HCT116 (cell line): ENCODE measurements around the gene AS3MT. TPM values are rescaled to one million over a fixed set of nuclear protein-coding genes. Genes with fewer than 3 reads are reported as not detected.

Source experiments
- ATAC-seq: fragments of 200-7000 bp; cut with Tn5 transposase; 2 replicates; pipeline ENCODE4 v1.9.1; 2020; ENCODE audit warnings: mild to moderate bottlenecking, moderate library complexity
- BruUV-seq: library from RNA; stranded (reverse); fragments of 400-500 nt; replicated peaks from 2 replicates; lab custom pipeline; 2021; lab: Mats Ljungman, UMichigan
- CTCF ChIA-PET: fragments of 300-600 bp; sonication (Branson Sonifier 250); formaldehyde crosslinking; loops from one replicate; lab custom pipeline; 2021; ENCODE audit warnings: antibody characterized with exemption; lab: Charles Lee
- POLR2A ChIA-PET: fragments of 300-600, 350-600 bp; sonication (Branson Sonifier 250); formaldehyde crosslinking; loops from one replicate; lab custom pipeline; 2021; ENCODE audit warnings: antibody characterized with exemption; lab: Charles Lee
- RAD21 ChIA-PET, 2 experiments: fragments of 300-600 bp; sonication (Branson Sonifier 250); formaldehyde crosslinking; loops; one replicate each; lab custom pipeline; 2023; ENCODE audit warnings: low total read pairs in 2 of 2; ENCODE audit not compliant: uncharacterized antibody in 2 of 2, unreplicated experiment in 2 of 2, low non-redundant PET in 1 of 2; lab: Charles Lee
- DNase-seq: peaks from one replicate; pipeline ENCODE4 v3.0.0-alpha.2; 2010; ENCODE audit warnings: low read depth, low spot score
- H2AFZ ChIP-seq: fragments of 200-600 bp; shearing (Covaris generic), sonication (generic); 2 replicates; pipeline ENCODE4 v1.6.1; 2017; ENCODE audit warnings: low read depth, mixed run types, mixed read lengths, antibody characterized with exemption, low read length; ENCODE audit not compliant: poor library complexity, severe bottlenecking
- H3K27ac ChIP-seq: 2 replicates; pipeline ENCODE4 v1.5.1; 2012; ENCODE audit warnings: low read depth, low read length
- H3K27me3 ChIP-seq: fragments of 200-600 bp; sonication (generic); 2 replicates; pipeline ENCODE4 v1.6.1; 2016; ENCODE audit warnings: mixed run types, low read length, mixed read lengths; ENCODE audit not compliant: insufficient read depth
- H3K36me3 ChIP-seq, 2 experiments: fragments of 200-500 bp in 1 of 2; fragments of 200-600 bp in 1 of 2; sonication (Bioruptor generic) in 1 of 2; sonication (generic) in 1 of 2; 2 replicates each; pipeline versions ENCODE4 v1.5.1 to v1.6.1; 2014 to 2016; ENCODE audit warnings: low read length in 2 of 2, inconsistent platforms in 1 of 2, mixed read lengths in 1 of 2, mixed run types in 1 of 2; ENCODE audit not compliant: insufficient read depth in 2 of 2, control insufficient read depth in 1 of 2
- H3K4me1 ChIP-seq, 2 experiments: fragments of 200-600 bp in 1 of 2; sonication (generic) in 1 of 2; 2 replicates each; pipeline versions ENCODE4 v1.5.1 to v1.6.1; 2012 to 2017; ENCODE audit warnings: low read length in 2 of 2, inconsistent platforms in 1 of 2, mild to moderate bottlenecking in 1 of 2, mixed read lengths in 1 of 2, mixed run types in 1 of 2, moderate library complexity in 1 of 2; ENCODE audit not compliant: insufficient read depth in 2 of 2, control insufficient read depth in 1 of 2
- H3K4me2 ChIP-seq: fragments of 200-600 bp; sonication (generic); 2 replicates; pipeline ENCODE4 v1.6.1; 2017; ENCODE audit warnings: mixed run types, low read length, mixed read lengths
- H3K4me3 ChIP-seq, 2 experiments: fragments of 200-600 bp in 1 of 2; sonication (generic) in 1 of 2; replicated peaks in 1 of 2; 2 replicates each; pipeline ENCODE4 v1.5.1; 2011 to 2016; ENCODE audit warnings: low read length in 2 of 2, control low read depth in 1 of 2, low read depth in 1 of 2, mild to moderate bottlenecking in 1 of 2, mixed read lengths in 1 of 2, mixed run types in 1 of 2
- H3K79me2 ChIP-seq: fragments of 200-600 bp; sonication (generic); 2 replicates; pipeline ENCODE4 v1.6.1; 2017; ENCODE audit warnings: mild to moderate bottlenecking, mixed run types, low read length, moderate library complexity, mixed read lengths; ENCODE audit not compliant: insufficient read depth
- H3K9ac ChIP-seq: fragments of 200-600 bp; sonication (generic); 2 replicates; pipeline ENCODE4 v1.6.1; 2016; ENCODE audit warnings: low read length, mixed read lengths
- H3K9me2 ChIP-seq: fragments of 200-600 bp; sonication (generic), shearing (Covaris generic); 2 replicates; pipeline ENCODE4 v1.6.1; 2017; ENCODE audit warnings: mixed run types, mild to moderate bottlenecking, moderate library complexity; ENCODE audit not compliant: insufficient read depth
- H3K9me3 ChIP-seq, 2 experiments: fragments of 200-500 bp in 1 of 2; fragments of 200-600 bp in 1 of 2; sonication (Bioruptor generic) in 1 of 2; sonication (generic) in 1 of 2; 2 replicates each; pipeline ENCODE4 v1.6.1; 2014 to 2017; ENCODE audit warnings: low read length in 2 of 2, mixed read lengths in 2 of 2, inconsistent platforms in 1 of 2, low read depth in 1 of 2, mild to moderate bottlenecking in 1 of 2, mixed run types in 1 of 2, moderate library complexity in 1 of 2; ENCODE audit not compliant: control insufficient read depth in 1 of 2, insufficient read depth in 1 of 2
- H4K20me1 ChIP-seq: fragments of 200-600 bp; sonication (generic), shearing (Covaris generic); 2 replicates; pipeline ENCODE4 v1.6.1; 2017; ENCODE audit warnings: mixed run types, mild to moderate bottlenecking, moderate library complexity; ENCODE audit not compliant: insufficient read depth
- CBX3 ChIP-seq: IDR thresholded peaks from 2 replicates; pipeline ENCODE4 v1.6.1; 2012; ENCODE audit warnings: low read depth
- EZH2phosphoT487 ChIP-seq: fragments of 200-600 bp; IDR thresholded peaks from 2 replicates; pipeline ENCODE4 v1.6.1; 2018; ENCODE audit warnings: antibody characterized with exemption, borderline replicate concordance
- YY1 ChIP-seq: IDR thresholded peaks from 2 replicates; pipeline ENCODE4 v1.6.1; 2011; ENCODE audit warnings: low read length, low read depth, moderate library complexity, mild to moderate bottlenecking; ENCODE audit not compliant: insufficient replicate concordance; ENCODE audit errors: extremely low read depth
- ZBTB33 ChIP-seq: IDR thresholded peaks from 2 replicates; pipeline ENCODE4 v1.6.1; 2011; ENCODE audit warnings: mild to moderate bottlenecking, low read length, moderate library complexity; ENCODE audit not compliant: insufficient replicate concordance; ENCODE audit errors: extremely low read depth
- ZFX ChIP-seq: fragments of 450-650 bp; IDR thresholded peaks from 2 replicates; pipeline ENCODE4 v1.6.1; 2017
- intact Hi-C: fragments of 100-400 bp; cut with micrococcal nuclease; formaldehyde crosslinking; loops from 2 replicates; pipeline ENCODE4 v1.10.0; 2022
- total RNA-seq: library from RNA; stranded (reverse); gene quantifications from one replicate; pipeline ENCODE4 v1.2.1, GENCODE V29; 2021; ENCODE audit not compliant: unreplicated experiment

Gene AS3MT
- total RNA-seq, 1 experiment from 2014 or later: 0.79 TPM

- Histone ChIP-seq H4K20me1 (no peaks in the 10 kb centered on the region), H3K9ac (no peak overlapping the region), H3K4me2 (no peak overlapping the region), H2AFZ (no peak overlapping the region), H3K9me2 (no peaks in the 10 kb centered on the region), H3K79me2 (no peaks in the 10 kb centered on the region), H3K36me3 (no peaks in the 10 kb centered on the region), H3K9me3 (no peaks in the 10 kb centered on the region), H3K27ac (no peak overlapping the region), H3K27me3 (no peaks in the 10 kb centered on the region), H3K4me1 (no peaks in the 10 kb centered on the region), H3K4me3 (no peak overlapping the region)
- POLR2A ChIA-PET: interaction anchor here (0.7 kb wide), 1 partner anchor 247 kb away, joined by 3 read pairs; no protein-coding TSS in a partner anchor
- BruUV-seq: no TSS peak
- TF ChIP-seq ZFX (no peak), CBX3 (no peak), YY1 (no peak), ZBTB33 (no peak)
- no peak for ATAC-seq
- no peak for DNase-seq
- intact Hi-C loops: no loop called here
- RAD21 ChIA-PET: no interaction called here
- CTCF ChIA-PET: no interaction called here
These were observed 76.7 kb downstream of the AS3MT start for GRCh38 chr10:102945962-102946361.

GRCh38 chr10:102946992-102947391 is 77.7 kb downstream of the AS3MT start:
- no peak for TF ChIP-seq EZH2phosphoT487
- Histone ChIP-seq H3K4me1 (peaks cover 0 to 2% of the 10 kb centered on the region in 2 experiments; a peak in 3 of 4 replicates), H3K4me3 (no peak overlapping the region), H3K4me2 (no peak overlapping the region), H3K9ac (no peak overlapping the region), H3K79me2 (no peaks in the 10 kb centered on the region), H3K9me3 (no peaks in the 10 kb centered on the region), H4K20me1 (no peaks in the 10 kb centered on the region), H3K36me3 (no peaks in the 10 kb centered on the region), H3K9me2 (no peaks in the 10 kb centered on the region), H3K27me3 (no peaks in the 10 kb centered on the region), H3K27ac (no peak overlapping the region), H2AFZ (no peak overlapping the region)
- CTCF ChIA-PET: no interaction called here
- no TSS peak for BruUV-seq
- no peak for DNase-seq
- POLR2A ChIA-PET: no interaction called here
- RAD21 ChIA-PET: no interaction called here
- ATAC-seq: no peak
- intact Hi-C loops: no loop called here
